GM18517 (cell line): Measurements from ENCODE around the gene ANKRD11.
"Not testable (repeated sequence)": the region's sequence is repeated elsewhere in the genome, so short reads cannot be mapped to it uniquely, and the experiment has no call there.

Experiments
- ATAC-seq: cut with Tn5 transposase; IDR thresholded peaks from one replicate; pipeline ENCODE4 v1.9.1; 2021; ENCODE audit warnings: mild to moderate bottlenecking, moderate library complexity; ENCODE audit not compliant: unreplicated experiment

Gene ANKRD11

DNA sequence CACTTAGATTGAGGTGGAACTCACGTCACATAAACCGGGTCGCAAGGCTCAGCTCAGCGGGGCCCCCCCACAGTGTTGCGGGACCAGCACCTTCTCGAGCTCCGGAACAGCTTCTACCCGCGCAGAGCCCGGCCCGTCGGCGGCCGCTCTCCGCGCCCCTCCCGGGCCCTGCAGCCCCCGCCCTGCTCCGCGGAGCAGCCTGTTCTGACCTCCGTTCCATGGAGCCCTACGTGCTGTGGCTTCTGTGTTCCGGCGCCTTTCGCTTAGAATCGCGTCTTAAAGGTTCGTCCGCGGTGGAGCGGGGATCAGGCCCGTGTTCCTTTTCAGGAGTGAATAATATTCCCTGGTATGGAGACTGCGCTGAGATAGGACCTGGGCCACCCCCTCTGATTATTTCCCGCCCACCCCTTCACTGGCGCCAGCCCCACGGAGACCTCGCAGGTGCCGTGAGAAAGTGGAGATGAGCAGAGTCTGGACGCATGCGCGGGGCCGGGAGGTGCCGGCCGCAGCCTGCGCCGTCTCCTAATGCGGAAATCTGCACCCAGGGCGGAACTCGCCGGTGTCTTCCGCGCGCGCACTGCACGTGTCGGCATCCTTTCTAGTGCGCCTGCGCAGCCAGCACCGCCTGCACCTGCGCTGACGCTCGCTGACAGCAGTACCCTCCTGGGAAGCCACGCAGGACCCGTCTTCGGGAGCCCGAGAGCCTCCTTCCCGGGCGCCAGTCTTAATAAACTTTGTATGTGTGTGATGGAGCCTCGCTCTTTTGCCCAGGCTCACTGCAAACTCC, 242.0 kb downstream of the ANKRD11 start:
- no peak for ATAC-seq

DNA sequence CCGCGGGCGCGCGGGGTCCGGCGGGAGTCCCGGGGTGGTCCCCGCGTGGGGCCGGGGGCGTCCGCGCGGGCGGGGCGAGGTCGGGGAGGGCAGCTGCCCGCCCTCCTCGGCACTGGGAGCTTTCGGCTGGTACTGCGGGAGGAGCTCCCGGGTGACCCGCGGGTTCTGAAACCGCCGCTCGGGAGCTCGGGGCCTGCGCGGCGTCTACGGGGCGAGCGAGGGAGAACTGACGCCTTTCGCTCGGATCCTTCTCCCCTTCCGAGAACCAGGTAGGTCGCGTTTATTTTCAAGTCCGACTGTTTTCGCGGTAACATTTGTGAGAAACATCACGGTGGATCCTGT, 242.7 kb downstream of the ANKRD11 start:
- not testable (repeated sequence) for ATAC-seq

DNA sequence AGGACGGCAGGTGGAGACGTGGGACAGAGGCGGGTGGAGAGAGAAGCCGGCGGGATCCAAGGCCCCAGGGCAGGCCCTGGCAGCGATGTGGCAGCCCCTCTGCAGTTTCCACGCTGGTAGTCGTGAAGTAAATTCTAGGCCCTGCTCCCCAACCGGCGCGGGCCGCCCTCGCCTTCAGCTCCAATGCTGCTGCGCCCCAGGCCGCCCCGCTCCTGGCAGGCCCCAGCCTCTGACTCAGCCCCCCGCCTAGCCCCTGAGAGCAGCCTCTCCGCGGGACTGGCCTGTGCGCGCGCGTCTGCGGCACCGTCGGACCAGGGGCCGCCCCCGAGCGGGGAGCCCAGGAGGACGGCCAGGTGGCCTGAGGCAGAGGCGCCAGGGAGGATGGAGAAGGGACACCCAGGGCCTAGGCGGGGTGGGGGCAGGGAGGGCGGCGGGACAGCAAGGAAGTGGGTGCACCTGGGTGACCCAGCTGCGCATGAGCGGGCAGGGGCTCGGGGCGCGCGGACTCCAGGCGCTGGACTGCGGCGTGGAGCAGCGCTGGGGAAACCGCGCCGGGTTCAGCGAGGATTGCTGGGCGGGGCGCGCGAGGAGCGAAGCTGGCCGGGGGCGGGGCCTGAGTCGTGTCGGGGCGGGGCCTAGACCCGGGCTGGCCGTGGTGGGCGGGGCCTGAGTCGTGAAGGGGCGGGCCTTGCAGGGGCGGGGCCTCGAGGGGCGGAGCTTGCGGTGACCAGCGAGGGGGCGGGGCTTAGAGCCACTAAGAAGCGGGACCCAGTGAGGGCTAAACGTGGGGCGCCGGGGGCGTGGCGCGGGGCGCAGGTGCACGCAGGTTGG, 243.2 kb downstream of the ANKRD11 start:
- no peak for ATAC-seq

- no peak for ATAC-seq
These were observed 243.9 kb downstream of the ANKRD11 start for GRCh38 chr16:89246383-89246902.

- no peak for ATAC-seq
These were observed 245.6 kb downstream of the ANKRD11 start for GRCh38 chr16:89244754-89245153.

DNA sequence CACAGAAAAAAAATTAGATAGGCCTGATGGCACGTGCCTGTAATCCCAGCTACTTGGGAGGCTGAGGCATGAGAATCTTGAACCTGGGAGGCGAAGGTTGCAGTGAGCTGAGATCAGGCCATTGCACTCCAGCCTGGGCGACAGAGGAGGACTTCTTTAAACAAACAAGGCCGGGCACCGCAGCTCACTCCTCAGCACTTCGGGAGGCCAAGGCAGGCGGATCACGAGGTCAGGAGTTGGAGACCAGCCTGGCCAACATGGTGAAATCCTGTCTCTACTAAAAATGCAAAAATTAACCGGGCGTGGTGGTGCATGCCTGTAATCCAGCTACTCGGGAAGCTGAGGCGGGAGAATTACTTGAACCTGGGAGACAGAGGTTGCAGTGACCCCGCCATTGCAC, 246.1 kb downstream of the ANKRD11 start:
- not testable (repeated sequence) for ATAC-seq

DNA sequence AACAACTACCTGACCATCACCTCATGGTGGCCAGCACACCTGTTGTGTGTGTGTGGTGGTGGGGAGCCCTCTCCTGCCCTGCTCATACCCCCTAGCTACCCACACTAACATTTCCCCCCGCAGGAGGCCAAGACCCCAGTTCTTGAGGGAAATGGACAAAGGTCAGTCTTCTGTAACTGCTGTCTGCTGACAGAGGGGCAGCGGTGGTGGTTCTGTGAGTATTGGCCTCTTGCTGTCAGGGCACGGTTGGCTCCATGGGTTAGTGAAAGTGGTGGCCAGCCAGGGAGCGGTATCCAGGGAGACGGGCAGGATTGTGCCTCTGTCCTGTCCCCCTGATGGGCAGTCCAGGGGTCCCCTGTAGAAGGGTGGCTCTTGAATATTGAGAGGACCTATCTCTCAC, 246.7 kb downstream of the ANKRD11 start:
- no peak for ATAC-seq

DNA sequence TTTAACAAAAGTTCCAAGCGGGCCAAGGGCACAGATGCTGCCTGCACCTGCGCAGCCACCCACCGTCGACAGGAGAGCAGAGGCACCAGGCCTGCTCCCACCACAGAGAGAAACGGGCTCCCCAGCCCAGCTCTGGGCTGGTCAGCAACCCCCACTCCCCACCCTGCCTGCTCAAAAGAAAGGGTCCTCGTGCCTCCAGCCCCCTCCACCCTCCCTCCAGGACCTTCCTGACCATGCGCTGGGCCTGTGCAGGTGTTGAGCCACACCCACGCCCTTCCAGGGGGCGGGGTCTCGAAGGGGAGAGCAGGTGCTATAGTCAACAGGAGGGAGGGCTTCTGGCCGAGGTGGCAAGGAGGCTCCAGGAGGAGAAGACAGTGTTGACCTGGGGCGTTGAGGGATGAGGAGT, 247.6 kb downstream of the ANKRD11 start:
- ATAC-seq, result no peak

- peak; percentile 56 for ATAC-seq
These were observed 249.0 kb downstream of the ANKRD11 start for GRCh38 chr16:89241187-89242007.

- ATAC-seq, result no peak
These were observed 252.6 kb downstream of the ANKRD11 start for GRCh38 chr16:89237733-89238132.

DNA sequence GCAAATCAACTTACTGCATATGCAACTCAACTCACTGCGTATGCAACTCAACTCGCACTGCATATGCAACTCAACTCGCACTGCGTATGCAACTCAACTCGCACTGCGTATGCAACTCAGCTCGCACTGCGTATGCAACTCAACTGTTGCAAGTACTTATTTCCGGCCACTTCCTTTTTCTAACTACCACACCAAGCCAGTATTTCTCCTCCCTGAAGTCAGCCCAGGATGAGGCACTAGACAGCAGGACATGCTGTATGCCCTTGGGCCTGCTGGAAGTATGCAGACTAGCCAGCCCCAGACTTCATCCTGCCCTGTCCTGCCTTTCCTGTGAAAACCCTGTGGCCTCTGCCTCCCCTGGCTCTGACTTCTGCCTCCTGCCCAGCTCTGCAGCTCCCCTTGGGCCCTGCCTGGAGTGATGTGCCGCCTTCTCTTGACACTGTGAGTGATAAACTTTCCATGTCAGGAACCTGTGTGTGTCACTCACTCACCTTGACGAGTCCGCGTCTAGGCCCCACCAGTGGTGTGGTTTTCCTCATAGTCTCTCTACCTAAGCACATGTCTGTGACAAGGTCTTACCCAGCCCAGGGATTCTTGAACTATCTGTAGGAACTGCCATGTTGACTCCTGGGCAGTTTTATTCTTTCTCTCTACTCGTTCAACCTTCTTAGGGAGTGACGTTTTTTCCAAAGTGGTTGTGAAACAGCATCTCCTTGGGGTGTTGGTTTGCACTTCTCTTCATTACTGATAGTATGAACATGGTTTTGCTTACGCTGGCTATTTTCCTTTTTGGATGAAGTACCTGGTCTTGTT, 256.5 kb downstream of the ANKRD11 start:
- no peak for ATAC-seq

DNA sequence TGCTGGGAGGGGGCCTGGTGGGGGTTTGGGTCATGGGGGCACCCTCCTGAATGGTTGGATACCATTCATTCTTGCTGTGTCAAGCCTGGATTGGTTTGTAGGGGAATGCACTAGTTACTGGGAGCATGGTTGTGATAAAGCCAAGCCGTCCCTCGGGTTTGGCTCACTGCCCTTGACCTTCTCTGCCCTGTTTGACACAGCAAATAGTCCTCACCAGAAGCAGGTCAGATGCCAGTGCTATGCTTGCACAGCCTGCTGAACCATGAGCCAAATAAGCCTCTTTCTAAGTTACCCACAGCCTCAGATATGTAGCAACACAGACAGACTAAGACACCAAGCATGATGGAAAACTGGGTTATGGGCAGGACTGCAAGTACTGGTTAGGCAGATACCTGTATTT, 258.3 kb downstream of the ANKRD11 start:
- no peak for ATAC-seq

DNA sequence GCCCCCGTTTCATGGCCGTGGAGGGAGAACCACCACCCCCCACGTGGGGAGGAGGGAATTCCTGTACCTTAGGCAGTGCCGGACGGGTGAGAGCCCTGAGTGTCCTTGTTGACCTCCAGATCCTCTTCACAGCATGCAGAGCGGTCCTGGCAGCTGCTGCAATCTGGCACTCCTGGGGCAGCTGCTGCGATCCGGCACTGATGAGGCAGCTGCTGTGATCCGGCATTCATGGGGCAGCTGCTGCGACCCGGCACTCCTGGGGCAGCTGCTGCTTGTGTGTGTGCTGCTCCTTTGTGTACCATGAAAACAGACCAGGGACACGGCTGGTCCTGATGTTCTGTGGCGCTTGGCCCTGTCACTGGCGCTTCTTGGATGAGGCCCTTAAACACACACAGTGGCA, 260.1 kb downstream of the ANKRD11 start:
- no peak for ATAC-seq

- no peak for ATAC-seq
These were observed 265.7 kb downstream of the ANKRD11 start for GRCh38 chr16:89224665-89225064.

- ATAC-seq, result no peak
These were observed 267.4 kb downstream of the ANKRD11 start for GRCh38 chr16:89222931-89223330.

DNA sequence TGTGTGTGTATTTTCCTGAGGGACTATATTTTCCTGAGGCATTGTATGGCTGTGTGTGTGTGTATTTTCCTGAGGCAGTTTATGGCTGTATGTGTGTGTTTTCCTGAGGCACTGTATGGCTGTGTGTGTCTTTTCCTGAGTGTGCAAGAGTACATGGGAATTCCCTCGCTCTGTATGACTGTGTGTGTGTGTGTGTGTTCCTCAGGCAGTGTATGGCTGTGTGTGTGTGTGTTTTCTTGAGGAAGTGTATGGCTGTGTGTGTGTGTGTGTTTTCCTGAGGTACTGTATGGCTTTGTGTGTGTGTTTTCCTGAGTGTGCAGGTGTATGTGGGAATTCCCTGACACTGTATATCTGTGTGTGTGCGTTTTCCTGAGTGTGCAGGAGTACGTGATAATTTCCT, 268.8 kb downstream of the ANKRD11 start:
- no peak for ATAC-seq

- no peak for ATAC-seq
These were observed 271.0 kb downstream of the ANKRD11 start for GRCh38 chr16:89219365-89219764.
